ENCODE results near the gene MAPK8.
"Not testable (repeated sequence)": the region's sequence is repeated elsewhere in the genome, so short reads cannot be mapped to it uniquely, and the experiment has no call there.

MAPK8 gene

GRCh38 chr10:48417374-48417773, 110.9 kb downstream of the MAPK8 start:
- DNase-seq, result no peak

DNA sequence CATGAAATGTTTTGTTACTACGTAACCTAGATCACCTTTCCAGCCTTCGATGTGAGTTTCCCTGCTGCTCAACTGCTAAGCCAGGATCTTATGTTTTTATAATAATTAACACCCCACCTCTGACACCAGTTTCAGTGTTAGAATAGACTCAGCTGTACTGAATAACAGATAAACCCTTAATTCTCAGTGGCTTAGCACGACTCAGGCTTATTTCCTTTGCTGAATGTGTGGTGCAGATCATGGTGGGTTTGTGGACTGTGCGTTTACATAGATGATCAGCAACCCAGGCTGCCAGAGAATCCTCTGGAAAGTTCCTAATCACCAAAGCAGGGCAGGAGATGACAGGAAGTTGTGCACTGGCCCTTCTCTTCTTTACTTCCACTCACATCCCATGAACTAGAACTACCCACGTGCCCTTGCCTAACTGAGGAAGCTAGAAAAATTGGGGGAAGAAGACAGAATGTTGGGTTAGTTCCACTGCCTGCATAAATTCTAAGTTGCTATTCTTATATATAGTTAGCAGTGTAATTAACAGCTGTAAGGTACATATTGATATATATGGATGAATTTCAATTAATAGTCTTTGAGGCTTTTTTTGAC, 111.8 kb downstream of the MAPK8 start:
- no peak for DNase-seq

DNA sequence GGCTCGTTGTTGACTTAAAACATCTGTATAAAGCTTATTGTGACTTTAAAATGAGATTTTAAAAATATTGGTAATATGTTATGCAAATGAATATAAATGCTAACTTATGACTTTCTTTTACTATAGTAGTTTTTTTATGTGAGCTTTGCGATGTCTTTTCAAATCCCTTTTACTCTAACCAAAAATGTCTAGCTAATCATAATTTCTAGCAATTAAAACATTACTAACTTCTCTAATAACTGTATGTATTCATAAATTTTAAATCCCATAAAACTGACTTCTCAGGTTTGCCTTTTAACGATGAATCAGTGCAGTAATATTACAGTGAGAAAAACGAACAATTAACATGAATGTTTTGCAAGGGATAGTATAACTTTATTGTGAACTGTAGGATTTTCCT, 113.2 kb downstream of the MAPK8 start:
- DNase-seq, result no peak

DNA sequence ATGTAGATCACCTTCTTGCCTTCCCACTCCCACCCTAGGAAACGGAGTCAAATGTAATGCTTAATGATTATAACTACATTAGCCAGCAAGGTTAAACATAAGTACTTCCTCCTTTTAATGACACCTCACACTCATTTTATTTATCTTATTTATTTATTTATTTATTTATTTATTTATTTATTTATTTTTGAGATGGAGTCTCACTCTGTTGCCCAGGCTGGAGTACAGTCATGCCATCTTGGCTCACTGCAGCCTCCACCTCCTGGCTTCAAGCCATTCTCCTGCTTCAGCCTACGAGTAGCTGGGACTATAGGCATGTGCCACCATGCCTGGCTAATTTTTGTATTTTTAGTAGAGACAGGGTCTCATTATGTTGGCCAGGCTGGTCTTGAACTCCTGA, 115.4 kb downstream of the MAPK8 start:
- not testable (repeated sequence) for DNase-seq

GRCh38 chr10:48423884-48424283, 117.4 kb downstream of the MAPK8 start:
- no peak for DNase-seq

GRCh38 chr10:48428896-48429295, 122.4 kb downstream of the MAPK8 start:
- DNase-seq, result no peak

GRCh38 chr10:48429309-48429708, 122.8 kb downstream of the MAPK8 start:
- no peak for DNase-seq

- no peak for DNase-seq
Observed at GRCh38 chr10:48430402-48430993, 124.0 kb downstream of the MAPK8 start.

DNA sequence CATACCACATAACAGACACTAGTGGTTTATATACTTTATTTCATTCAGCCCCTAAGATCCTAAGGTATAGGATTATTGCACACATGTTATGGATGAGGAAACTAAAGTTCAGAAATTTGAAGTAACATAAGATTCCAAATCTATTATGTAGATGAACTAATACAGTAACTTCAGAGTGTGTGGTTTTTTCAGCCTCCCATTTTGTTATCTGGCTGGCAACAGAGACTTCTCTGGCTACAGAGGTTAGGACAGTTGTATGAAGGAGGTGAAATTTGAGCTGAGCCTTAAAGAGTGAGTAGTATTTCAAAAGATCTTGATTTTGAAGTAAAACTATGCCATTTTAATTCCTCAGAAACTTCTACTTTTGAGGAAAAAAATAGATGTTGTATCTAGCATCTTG, 125.4 kb downstream of the MAPK8 start:
- DNase-seq, result no peak

DNA sequence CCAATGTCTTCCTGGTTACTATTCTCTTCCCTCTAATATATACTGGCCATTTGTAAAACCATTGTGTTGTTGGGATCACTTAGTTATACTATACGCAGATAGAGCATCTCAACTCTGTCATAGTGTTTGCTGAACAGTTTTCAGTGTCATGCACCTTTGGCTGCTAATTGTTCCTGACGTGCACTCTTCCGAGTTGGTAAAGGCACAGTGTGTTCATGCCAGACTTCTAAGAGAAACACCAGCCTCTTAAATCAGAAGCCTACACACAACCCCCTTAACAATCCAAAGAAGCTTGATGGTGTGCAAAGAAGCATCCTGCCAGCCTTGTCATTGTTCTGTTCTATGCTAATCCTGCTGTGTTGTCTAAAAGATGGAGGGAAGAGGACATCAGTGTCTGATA, 131.1 kb downstream of the MAPK8 start:
- DNase-seq, result no peak

DNA sequence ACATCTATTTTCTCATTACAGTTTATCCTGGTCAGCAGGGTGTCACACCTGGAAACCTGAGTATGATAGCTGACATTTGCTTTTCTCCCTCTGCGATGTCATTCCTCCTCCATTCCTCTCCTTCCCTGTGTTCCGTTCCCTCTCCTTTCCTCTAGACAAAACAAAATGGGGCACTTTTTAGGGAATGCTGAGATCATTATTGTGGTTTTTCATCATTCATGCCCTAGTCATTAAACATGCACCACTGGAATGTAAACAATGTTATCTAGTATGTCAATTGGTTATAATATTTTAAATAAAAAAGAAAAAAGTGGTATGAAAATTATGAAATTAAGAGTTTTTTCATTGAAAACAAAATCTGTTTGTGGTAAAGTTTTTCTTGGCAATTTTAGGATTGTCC, 132.6 kb downstream of the MAPK8 start:
- DNase-seq, result no peak

DNA sequence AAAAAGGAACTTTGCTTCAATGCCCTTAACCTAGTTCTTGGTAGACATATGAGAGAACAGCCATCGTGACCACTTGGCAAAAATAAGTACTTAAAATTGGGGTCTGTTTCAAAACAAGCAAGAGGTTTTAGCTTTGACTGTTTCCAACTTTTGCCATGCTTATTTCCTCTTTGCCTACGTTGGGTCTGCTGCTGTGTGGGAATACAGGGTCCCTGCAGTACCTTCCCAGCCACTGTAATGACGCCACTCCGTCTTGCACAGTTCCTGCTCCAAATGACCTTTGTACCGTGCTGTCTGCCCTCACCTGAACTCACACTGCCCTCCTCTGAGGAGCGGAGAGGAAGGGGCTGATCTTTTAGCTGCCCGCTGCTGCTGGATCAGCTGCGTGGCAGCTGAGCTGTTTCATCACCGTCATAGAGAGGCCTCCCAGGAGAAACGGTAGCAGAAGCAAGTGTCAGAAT, 133.1 kb downstream of the MAPK8 start:
- DNase-seq, result no peak

DNA sequence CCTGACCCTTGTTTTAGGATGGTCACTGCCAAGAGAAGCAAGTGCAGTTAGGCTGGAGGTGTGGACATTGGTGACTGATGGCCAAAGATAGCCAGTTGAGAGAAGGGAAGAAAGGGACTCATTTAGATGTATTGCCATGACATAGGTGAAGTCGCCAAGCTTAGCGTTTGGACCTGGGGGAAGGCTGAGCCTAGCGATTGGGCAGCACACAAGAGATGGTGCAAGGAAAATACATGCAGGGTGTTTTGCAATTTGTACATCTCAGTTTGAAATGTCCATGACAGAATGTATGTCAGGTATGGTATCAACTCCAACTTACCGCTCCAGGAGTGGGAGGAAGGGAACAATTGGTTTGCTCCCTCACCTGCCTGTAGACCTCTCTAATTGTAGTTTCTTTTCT, 134.3 kb downstream of the MAPK8 start:
- DNase-seq, result no peak

- no peak for DNase-seq
Observed at GRCh38 chr10:48442090-48442808, 135.8 kb downstream of the MAPK8 start.

DNA sequence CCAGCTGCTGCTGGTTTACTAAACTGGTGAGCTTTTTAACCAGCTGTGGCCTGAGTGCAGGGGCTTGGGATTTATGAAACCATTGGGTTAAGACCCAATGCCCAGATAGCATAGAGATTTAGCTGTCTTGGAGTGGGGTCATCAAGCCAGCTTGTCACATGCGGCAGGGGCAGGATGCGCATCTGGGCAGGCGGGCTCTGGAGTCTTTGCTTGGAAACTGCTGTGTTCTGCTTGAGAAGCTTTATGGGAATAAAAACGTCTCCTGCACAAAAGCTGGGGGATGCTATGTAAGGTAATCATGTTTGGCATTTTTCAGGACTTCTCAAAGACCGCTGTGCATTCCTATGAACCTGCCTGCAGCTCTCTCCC, 136.3 kb downstream of the MAPK8 start:
- DNase-seq, result no peak

GRCh38 chr10:48444266-48444665, 137.8 kb downstream of the MAPK8 start:
- DNase-seq, result no peak

- DNase-seq, result no peak
Observed at GRCh38 chr10:48444861-48445841, 138.7 kb downstream of the MAPK8 start.

DNA sequence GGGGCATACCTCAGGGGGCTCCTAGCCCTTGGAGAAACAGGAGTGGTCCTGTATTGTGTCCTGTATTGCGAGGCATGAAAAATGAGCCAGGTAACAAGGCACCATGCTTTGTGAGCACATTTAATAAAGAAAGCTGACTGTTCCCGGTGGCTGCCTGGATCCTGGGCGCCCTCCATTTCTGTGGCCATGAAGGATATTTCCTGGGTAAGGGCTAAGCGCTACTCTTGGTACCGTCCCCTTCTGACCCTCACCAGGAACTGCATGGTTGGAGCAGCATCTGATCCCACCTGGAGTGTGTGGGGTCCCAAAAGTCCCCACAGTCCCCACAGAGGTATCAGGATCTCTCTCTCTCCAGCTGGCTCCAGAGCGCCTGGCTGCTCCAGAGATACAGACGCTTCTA, 139.5 kb downstream of the MAPK8 start:
- no peak for DNase-seq

- no peak for DNase-seq
Observed at GRCh38 chr10:48446785-48447184, 140.3 kb downstream of the MAPK8 start.

DNA sequence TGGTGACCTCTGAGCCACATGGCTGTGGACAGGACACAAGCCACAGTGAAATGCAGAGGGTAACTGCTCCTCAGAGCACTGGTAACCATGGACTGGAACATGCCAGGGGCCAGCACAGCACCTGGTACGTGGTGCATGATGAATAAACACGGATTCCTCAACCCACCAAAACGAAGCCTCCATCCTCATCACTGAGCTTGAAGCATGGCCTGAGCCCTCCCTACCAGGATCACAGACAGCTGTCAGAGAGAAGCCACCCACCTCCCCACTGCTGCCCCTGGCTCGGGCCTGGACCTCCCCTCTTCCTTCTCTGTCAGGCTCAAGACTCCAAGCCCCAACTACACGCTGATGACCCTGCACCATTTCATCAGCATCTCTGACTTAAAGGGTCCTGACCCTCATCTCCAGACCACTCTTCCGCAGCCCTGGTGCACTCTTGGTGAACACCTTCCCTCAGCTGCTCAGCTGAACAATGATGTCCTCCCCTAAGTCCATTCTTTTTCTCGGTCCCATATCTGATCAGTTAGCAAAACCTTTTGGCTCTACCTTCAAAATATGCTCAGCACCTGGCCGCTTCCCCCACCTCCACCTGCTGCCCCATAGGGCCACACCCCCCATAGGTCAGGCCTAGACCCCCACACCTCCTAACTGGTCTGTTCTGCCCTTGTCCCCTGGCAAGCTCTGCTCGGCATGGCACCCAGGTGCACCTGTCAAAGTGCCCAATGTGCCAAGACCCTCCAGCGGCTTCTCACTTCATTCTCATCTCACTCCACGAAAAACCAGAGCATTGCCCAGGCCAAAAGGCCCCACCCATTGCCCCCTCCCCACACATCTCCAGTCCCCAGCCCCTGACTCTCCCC, 141.1 kb downstream of the MAPK8 start:
- no peak for DNase-seq

DNA sequence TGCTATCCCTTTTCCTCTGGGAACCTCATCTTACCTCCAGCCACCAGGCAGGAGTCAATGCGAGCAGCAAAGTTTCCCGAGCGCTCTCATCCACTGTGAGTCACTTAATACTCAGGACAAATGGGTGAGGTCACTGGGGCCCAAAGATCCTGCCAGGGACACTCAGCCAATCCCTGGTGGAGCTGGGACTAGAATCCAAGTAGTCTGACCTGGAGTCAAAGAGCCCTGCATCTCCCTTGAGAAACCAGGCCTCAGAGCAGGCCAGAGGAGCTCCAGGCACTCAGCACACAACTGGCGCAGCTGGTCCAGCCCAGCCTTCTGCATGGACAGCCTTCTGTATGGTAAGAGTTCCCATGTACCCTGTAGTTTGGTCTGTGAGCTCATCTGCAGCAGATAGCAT, 142.3 kb downstream of the MAPK8 start:
- no peak for DNase-seq
